ENCODE measurements around the gene ARHGAP15. TPM values are rescaled to one million over a fixed set of nuclear protein-coding genes. Genes with fewer than 3 reads are reported as not detected.

Gene ARHGAP15
- total and polyA plus RNA-seq, 7 experiments from 2014 or later, result 164 to 311 (median 201) TPM

GRCh38 chr2:143524119-143524553 is 394.9 kb downstream of the ARHGAP15 start:
- ChIA-PET CTCF (no interaction called here), POLR2A (no interaction called here)
- Histone ChIP-seq H3K27ac (ENCODE audit: low read depth, low read length) (no peak overlapping the region), H3K4me3 (ENCODE audit: low read length) (no peak overlapping the region), H3K4me1 (ENCODE audit: control insufficient read depth in 2 of 2, insufficient read depth in 2 of 2, low read length in 2 of 2) (peaks cover 0 to 32% of the 10 kb centered on the region in 2 donors), H3K9me3 (ENCODE audit: control insufficient read depth in 2 of 3, low read length in 3 of 3) (no peaks in the 10 kb centered on the region), H3K27me3 (ENCODE audit: control insufficient read depth in 2 of 2, insufficient read depth in 2 of 2, low read length in 2 of 2) (no peaks in the 10 kb centered on the region), H3K36me3 (ENCODE audit: control insufficient read depth in 2 of 3, insufficient read depth in 3 of 3, low read length in 3 of 3) (peaks cover 0 to 24% (median 11%) of the 10 kb centered on the region in 3 experiments)
- Mint-ChIP-seq H3K27ac (peak overlapping the region in 3 of 9 donors; percentile 37 to 78 (median 61)), H3K4me1 (peaks cover 25 to 84% (median 68%) of the 10 kb centered on the region in 7 donors), H3K27me3 (no peaks in the 10 kb centered on the region), H3K4me3 (peak overlapping the region in 2 of 10 donors; percentile 11 to 45), H3K9me3 (peaks cover 0 to 4% (median 0%) of the 10 kb centered on the region in 11 donors), H3K36me3 (peaks cover 17 to 61% (median 42%) of the 10 kb centered on the region in 5 donors)
- intact Hi-C loops (cut with micrococcal nuclease), result no loop called here
- DNase-seq (no peak), ATAC-seq (no peak)

GRCh38 chr2:143524559-143525401 is 395.6 kb downstream of the ARHGAP15 start:
- no peak for ATAC-seq

GRCh38 chr2:143525402-143525860 is 396.2 kb downstream of the ARHGAP15 start:
- CTCF ChIA-PET, result interaction anchor here (0.9 kb wide), 1 partner anchor 363 kb away, joined by 3 read pairs; no protein-coding TSS in a partner anchor
- Mint-ChIP-seq H3K4me3 (peak overlapping the region in 8 of 10 donors; percentile 12 to 65 (median 54)), H3K27ac (peak overlapping the region; percentile 48 to 78 (median 65)), H3K9me3 (peaks cover 0 to 6% (median 0%) of the 10 kb centered on the region in 11 donors), H3K4me1 (peaks cover 27 to 84% (median 64%) of the 10 kb centered on the region in 7 donors), H3K27me3 (no peaks in the 10 kb centered on the region), H3K36me3 (peaks cover 15 to 63% (median 43%) of the 10 kb centered on the region in 5 donors)
- Histone ChIP-seq H3K9me3 (ENCODE audit: control insufficient read depth in 2 of 3, low read length in 3 of 3) (no peaks in the 10 kb centered on the region), H3K27me3 (ENCODE audit: control insufficient read depth in 2 of 2, insufficient read depth in 2 of 2, low read length in 2 of 2) (no peaks in the 10 kb centered on the region), H3K36me3 (ENCODE audit: control insufficient read depth in 2 of 3, insufficient read depth in 3 of 3, low read length in 3 of 3) (peaks cover 0 to 16% (median 0%) of the 10 kb centered on the region in 3 experiments), H3K4me1 (ENCODE audit: control insufficient read depth in 2 of 2, insufficient read depth in 2 of 2, low read length in 2 of 2) (peaks cover 0 to 32% of the 10 kb centered on the region in 2 donors), H3K4me3 (ENCODE audit: low read length) (no peak overlapping the region), H3K27ac (ENCODE audit: low read depth, low read length) (no peak overlapping the region)
- intact Hi-C loops (cut with micrococcal nuclease), result no loop called here
- DNase-seq (peak in 1 of 9 donors; percentile 3), ATAC-seq (no peak)
- POLR2A ChIA-PET, result no interaction called here

More at GRCh38 chr2:143524559-143525401, 395.6 kb downstream of the ARHGAP15 start:
- H3K27ac Mint-ChIP-seq, result peak overlapping the region in 7 of 9 donors; percentile 48 to 78 (median 75)
- peaks cover 22 to 63% (median 44%) of the 10 kb centered on the region in 5 donors for H3K36me3 Mint-ChIP-seq
- H3K9me3 ChIP-seq (ENCODE audit: control insufficient read depth in 2 of 3, low read length in 3 of 3), result no peaks in the 10 kb centered on the region
- DNase-seq, result no peak
- peaks cover 0 to 21% (median 4%) of the 10 kb centered on the region in 3 experiments for H3K36me3 ChIP-seq (ENCODE audit: control insufficient read depth in 2 of 3, insufficient read depth in 3 of 3, low read length in 3 of 3)
- H3K9me3 Mint-ChIP-seq, result peaks cover 0 to 6% (median 0%) of the 10 kb centered on the region in 11 donors
- peaks cover 0 to 32% of the 10 kb centered on the region in 2 donors for H3K4me1 ChIP-seq (ENCODE audit: control insufficient read depth in 2 of 2, insufficient read depth in 2 of 2, low read length in 2 of 2)
- no peaks in the 10 kb centered on the region for H3K27me3 Mint-ChIP-seq
- no peak overlapping the region for H3K27ac ChIP-seq (ENCODE audit: low read depth, low read length)
- no peak overlapping the region for H3K4me3 ChIP-seq (ENCODE audit: low read length)
- no peaks in the 10 kb centered on the region for H3K27me3 ChIP-seq (ENCODE audit: control insufficient read depth in 2 of 2, insufficient read depth in 2 of 2, low read length in 2 of 2)
- H3K4me3 Mint-ChIP-seq, result peak overlapping the region in 5 of 10 donors; percentile 1 to 59 (median 45)
- ChIA-PET CTCF (interaction anchor here (0.9 kb wide), 1 partner anchor 363 kb away, joined by 3 read pairs; no protein-coding TSS in a partner anchor), POLR2A (no interaction called here)
- intact Hi-C loops (cut with micrococcal nuclease), result no loop called here
- peaks cover 27 to 86% (median 71%) of the 10 kb centered on the region in 7 donors for H3K4me1 Mint-ChIP-seq

- no peak overlapping the region for H3K4me3 ChIP-seq (ENCODE audit: low read length)
- H3K4me1 ChIP-seq (ENCODE audit: control insufficient read depth in 2 of 2, insufficient read depth in 2 of 2, low read length in 2 of 2), result peaks cover 0 to 32% of the 10 kb centered on the region in 2 donors
- DNase-seq (no peak), ATAC-seq (no peak)
- Mint-ChIP-seq H3K36me3 (peaks cover 18 to 62% (median 50%) of the 10 kb centered on the region in 5 donors), H3K4me3 (no peak overlapping the region), H3K27ac (peak overlapping the region in 1 of 9 donors; percentile 61), H3K4me1 (peaks cover 27 to 75% (median 56%) of the 10 kb centered on the region in 7 donors), H3K27me3 (no peaks in the 10 kb centered on the region), H3K9me3 (peaks cover 0 to 6% (median 0%) of the 10 kb centered on the region in 11 donors)
- CTCF ChIA-PET, result no interaction called here
- intact Hi-C loops (cut with micrococcal nuclease), result no loop called here
- H3K27ac ChIP-seq (ENCODE audit: low read depth, low read length), result no peak overlapping the region
- H3K27me3 ChIP-seq (ENCODE audit: control insufficient read depth in 2 of 2, insufficient read depth in 2 of 2, low read length in 2 of 2), result no peaks in the 10 kb centered on the region
- POLR2A ChIA-PET, result no interaction called here
- H3K9me3 ChIP-seq (ENCODE audit: control insufficient read depth in 2 of 3, low read length in 3 of 3), result no peaks in the 10 kb centered on the region
- H3K36me3 ChIP-seq (ENCODE audit: control insufficient read depth in 2 of 3, insufficient read depth in 3 of 3, low read length in 3 of 3), result peaks cover 0 to 14% (median 0%) of the 10 kb centered on the region in 3 experiments
These were observed 397.3 kb downstream of the ARHGAP15 start for GRCh38 chr2:143526498-143526897.

- Histone ChIP-seq H3K9me3 (ENCODE audit: control insufficient read depth in 2 of 3, low read length in 3 of 3) (no peaks in the 10 kb centered on the region), H3K27ac (ENCODE audit: low read depth, low read length) (no peak overlapping the region), H3K4me1 (ENCODE audit: control insufficient read depth in 2 of 2, insufficient read depth in 2 of 2, low read length in 2 of 2) (peaks cover 0 to 25% of the 10 kb centered on the region in 2 donors), H3K27me3 (ENCODE audit: control insufficient read depth in 2 of 2, insufficient read depth in 2 of 2, low read length in 2 of 2) (no peaks in the 10 kb centered on the region), H3K36me3 (ENCODE audit: control insufficient read depth in 2 of 3, insufficient read depth in 3 of 3, low read length in 3 of 3) (peaks cover 0 to 27% (median 0%) of the 10 kb centered on the region in 3 experiments), H3K4me3 (ENCODE audit: low read length) (no peak overlapping the region)
- ChIA-PET CTCF (no interaction called here), POLR2A (no interaction called here)
- peaks cover 19 to 60% (median 41%) of the 10 kb centered on the region in 7 donors for H3K4me1 Mint-ChIP-seq
- peak overlapping the region in 3 of 9 donors; percentile 5 to 32 (median 16) for H3K27ac Mint-ChIP-seq
- ATAC-seq (no peak), DNase-seq (no peak)
- no peaks in the 10 kb centered on the region for H3K27me3 Mint-ChIP-seq
- no peak overlapping the region for H3K4me3 Mint-ChIP-seq
- peaks cover 0 to 6% (median 0%) of the 10 kb centered on the region in 11 donors for H3K9me3 Mint-ChIP-seq
- intact Hi-C loops (cut with micrococcal nuclease), result loop anchor here in 1 of 2 donors (2.0 kb wide), 1 partner anchor 17 kb away; no protein-coding TSS in a partner anchor
- H3K36me3 Mint-ChIP-seq, result peaks cover 15 to 60% (median 47%) of the 10 kb centered on the region in 5 donors
These were observed 398.8 kb downstream of the ARHGAP15 start for GRCh38 chr2:143528021-143528420.

GRCh38 chr2:143529118-143529720 is 400.0 kb downstream of the ARHGAP15 start:
- CTCF ChIA-PET, result no interaction called here
- H3K4me1 Mint-ChIP-seq, result peaks cover 21 to 48% (median 34%) of the 10 kb centered on the region in 7 donors
- peak overlapping the region in 7 of 9 donors; percentile 4 to 49 (median 34) for H3K27ac Mint-ChIP-seq
- POLR2A ChIA-PET, result no interaction called here
- Histone ChIP-seq H3K9me3 (ENCODE audit: control insufficient read depth in 2 of 3, low read length in 3 of 3) (no peaks in the 10 kb centered on the region), H3K27ac (ENCODE audit: low read depth, low read length) (no peak overlapping the region), H3K36me3 (ENCODE audit: control insufficient read depth in 2 of 3, insufficient read depth in 3 of 3, low read length in 3 of 3) (peaks cover 0 to 39% (median 7%) of the 10 kb centered on the region in 3 experiments), H3K27me3 (ENCODE audit: control insufficient read depth in 2 of 2, insufficient read depth in 2 of 2, low read length in 2 of 2) (no peaks in the 10 kb centered on the region), H3K4me3 (ENCODE audit: low read length) (no peak overlapping the region), H3K4me1 (ENCODE audit: control insufficient read depth in 2 of 2, insufficient read depth in 2 of 2, low read length in 2 of 2) (peaks cover 0 to 15% of the 10 kb centered on the region in 2 donors)
- peak overlapping the region in 2 of 10 donors; percentile 1 to 2 for H3K4me3 Mint-ChIP-seq
- DNase-seq (no peak), ATAC-seq (no peak)
- peaks cover 0 to 10% (median 3%) of the 10 kb centered on the region in 11 donors for H3K9me3 Mint-ChIP-seq
- H3K27me3 Mint-ChIP-seq, result no peaks in the 10 kb centered on the region
- peaks cover 26 to 69% (median 57%) of the 10 kb centered on the region in 5 donors for H3K36me3 Mint-ChIP-seq
- intact Hi-C loops (cut with micrococcal nuclease), result loop anchor here in 1 of 2 donors (2.0 kb wide), 1 partner anchor 16 kb away; no protein-coding TSS in a partner anchor

Data from naive thymus-derived CD4-positive, alpha-beta T cell (primary cell).